Epithelial cell of proximal tubule (primary cell): ENCODE data around the gene PNPO. TPM values are rescaled to one million over a fixed set of nuclear protein-coding genes. Genes with fewer than 3 reads are reported as not detected.

Source experiments
- DNase-seq: peaks from one replicate; pipeline ENCODE4 v3.0.0-alpha.2; 2011; ENCODE audit warnings: low read depth
- H3K4me3 ChIP-seq: 2 replicates; pipeline ENCODE4 v1.5.1; 2011; ENCODE audit warnings: low read depth, mild to moderate bottlenecking, low read length
- CTCF ChIP-seq: conservative IDR thresholded peaks from 2 replicates; pipeline ENCODE4 v1.5.1; 2012; ENCODE audit warnings: low read depth, mild to moderate bottlenecking, low read length
- total RNA-seq: library from RNA; depleted of rRNA; stranded (reverse); fragments of >200 nt; gene quantifications from 2 replicates; pipeline ENCODE4 v1.2.3, GENCODE V29; 2015

Gene PNPO
- total RNA-seq, 1 donor from 2014 or later, result 39.5 TPM

- no peak overlapping the region for H3K4me3 ChIP-seq
- DNase-seq, result no peak
- TF ChIP-seq CTCF, result no peak
Observed at GRCh38 chr17:47898241-47898640, 43.1 kb upstream of the PNPO start.

- no peak overlapping the region for H3K4me3 ChIP-seq
- no peak for DNase-seq
- TF ChIP-seq CTCF, result no peak
Observed at GRCh38 chr17:47899643-47900042, 41.7 kb upstream of the PNPO start.

DNA sequence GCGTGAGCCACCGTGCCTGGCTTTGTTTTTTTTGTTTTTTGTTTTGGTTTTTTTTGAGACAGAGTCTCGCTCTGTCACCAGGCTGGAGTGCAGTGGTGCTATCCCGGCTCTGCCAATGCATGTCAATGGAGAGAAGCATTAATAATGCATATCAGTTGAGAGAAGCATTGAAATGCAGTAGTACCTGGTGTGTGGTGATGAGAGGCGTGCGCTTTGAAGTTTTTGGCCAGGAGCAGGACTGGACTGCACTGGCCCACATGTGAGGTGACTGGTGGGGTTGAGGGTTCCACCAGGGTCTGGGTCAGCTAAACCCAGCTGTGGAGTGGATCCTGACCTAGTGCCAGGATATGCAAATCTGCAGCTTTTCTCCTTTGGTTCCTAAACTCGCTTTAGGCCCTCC is 39.9 kb upstream of the PNPO start:
- no peak for DNase-seq
- no peak overlapping the region for H3K4me3 ChIP-seq
- no peak for TF ChIP-seq CTCF

- TF ChIP-seq CTCF, result no peak
- H3K4me3 ChIP-seq, result no peak overlapping the region
- DNase-seq, result no peak
Observed at GRCh38 chr17:47902039-47902744, 39.2 kb upstream of the PNPO start.

DNA sequence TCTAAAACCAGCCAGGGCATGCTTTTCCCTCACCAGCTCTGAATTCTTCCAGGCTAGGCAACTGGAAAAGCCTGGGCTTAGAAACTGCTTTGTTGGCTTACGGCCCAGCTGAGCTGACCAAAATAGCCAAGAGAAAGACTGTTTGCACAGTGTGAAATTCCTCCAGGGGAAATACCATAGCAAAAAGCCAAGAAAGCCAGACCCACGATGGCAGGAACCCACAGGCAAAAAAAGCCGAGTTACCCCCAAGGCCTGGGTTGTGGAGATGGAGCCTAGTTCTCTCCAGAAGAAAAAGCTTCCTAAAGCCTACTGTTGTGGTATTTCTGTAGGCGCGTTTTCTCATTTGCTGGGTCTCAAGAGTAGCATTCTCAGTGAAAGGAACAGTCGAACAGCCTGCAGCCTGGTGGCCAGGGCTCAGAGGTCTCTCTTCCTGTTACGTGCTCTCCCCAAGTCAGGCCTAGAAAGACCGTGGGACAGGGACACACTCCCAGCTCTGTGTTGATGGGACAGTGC is 36.1 kb upstream of the PNPO start:
- TF ChIP-seq CTCF, result no peak
- H3K4me3 ChIP-seq, result no peak overlapping the region
- peak; percentile 38 for DNase-seq

- TF ChIP-seq CTCF, result no peak
- no peak for DNase-seq
- no peak overlapping the region for H3K4me3 ChIP-seq
Observed at GRCh38 chr17:47906443-47906842, 34.9 kb upstream of the PNPO start.
